HepG2 (cell line): Measurements from ENCODE around the gene TDP2.

ENCODE experiments used
- ARID2 ChIP-seq: sonication (generic); formaldehyde crosslinking; IDR thresholded peaks from 2 replicates; pipeline ENCODE4 v1.8.1; 2022; ENCODE audit warnings: mild to moderate bottlenecking, missing genetic modification reagents, borderline replicate concordance
- BRCA1 ChIP-seq: sonication (generic); formaldehyde crosslinking; IDR thresholded peaks from 2 replicates; pipeline ENCODE4 v1.4.0; 2020; ENCODE audit warnings: missing genetic modification reagents
- EZH2 ChIP-seq: conservative IDR thresholded peaks from 2 replicates; pipeline ENCODE4 v1.6.1; 2012; ENCODE audit warnings: mild to moderate bottlenecking, low read depth, low read length, moderate library complexity
- HDAC2 ChIP-seq: sonication (generic); formaldehyde crosslinking; IDR thresholded peaks from 2 replicates; pipeline ENCODE4 v1.4.0; 2020; ENCODE audit warnings: missing genetic modification reagents
- POLR2AphosphoS2 ChIP-seq: IDR thresholded peaks from 2 replicates; pipeline ENCODE4 v1.6.1; 2011; ENCODE audit warnings: low read depth, low read length, improper control_type of control experiment
- XRCC5 ChIP-seq: fragments of 200-400 bp; formaldehyde crosslinking; optimal IDR thresholded peaks from 2 replicates; pipeline ENCODE3; 2017; ENCODE audit warnings: mild to moderate bottlenecking, low read length
- ZNF124 ChIP-seq: sonication (generic); formaldehyde crosslinking; IDR thresholded peaks from 2 replicates; pipeline ENCODE4 v1.4.0; 2020; ENCODE audit warnings: missing genetic modification reagents
- ZNF24 ChIP-seq: fragments of 450-650 bp; IDR thresholded peaks from 2 replicates; pipeline ENCODE4 v1.6.1; 2017; ENCODE audit warnings: antibody characterized with exemption, mild to moderate bottlenecking
- ZNF713 ChIP-seq: sonication (generic); formaldehyde crosslinking; IDR thresholded peaks from 2 replicates; pipeline ENCODE4 v1.4.0; 2020; ENCODE audit warnings: mild to moderate bottlenecking, missing genetic modification reagents
- TF ChIP-seq, protein P1 (sequence below): sonication (generic); formaldehyde crosslinking; IDR thresholded peaks from 2 replicates; pipeline ENCODE4 v1.8.0; 2022; ENCODE audit warnings: missing genetic modification reagents, mild to moderate bottlenecking, moderate library complexity, borderline replicate concordance
- TF ChIP-seq, protein P2 (sequence below): sonication (generic); formaldehyde crosslinking; IDR thresholded peaks from 2 replicates; pipeline ENCODE4 v1.5.0; 2020; ENCODE audit warnings: mild to moderate bottlenecking, missing genetic modification reagents, moderate library complexity

DNA sequence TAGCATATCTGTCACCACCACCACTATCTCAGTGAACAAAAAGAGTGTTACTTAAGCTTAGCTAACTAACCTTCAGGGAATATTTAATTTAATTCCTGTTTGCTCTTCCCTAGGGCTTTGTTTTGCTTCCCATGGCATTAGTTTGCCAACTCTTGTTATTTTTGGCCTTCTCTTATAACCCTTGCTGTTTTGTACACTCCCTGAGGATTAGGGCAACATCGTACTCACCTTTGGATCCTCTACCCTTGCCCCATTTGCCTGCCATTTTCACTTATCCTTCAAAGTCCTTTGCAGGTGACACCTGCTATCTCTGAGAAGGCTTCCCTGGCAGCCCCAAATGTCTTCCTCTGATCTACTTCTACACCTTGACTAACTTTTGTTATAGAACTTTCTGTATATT lies 23.9 kb upstream of the TDP2 start:
- TF ChIP-seq ZNF24 (no peak), HDAC2 (CRISPR knock-in tag) (no peak), ZNF124 (CRISPR knock-in tag) (no peak), ZNF713 (no peak), BRCA1 (CRISPR knock-in tag) (no peak), XRCC5 (no peak), ARID2 (CRISPR knock-in tag) (no peak), EZH2 (no peak), POLR2AphosphoS2 (no peak)
- TF ChIP-seq, protein P1, sequence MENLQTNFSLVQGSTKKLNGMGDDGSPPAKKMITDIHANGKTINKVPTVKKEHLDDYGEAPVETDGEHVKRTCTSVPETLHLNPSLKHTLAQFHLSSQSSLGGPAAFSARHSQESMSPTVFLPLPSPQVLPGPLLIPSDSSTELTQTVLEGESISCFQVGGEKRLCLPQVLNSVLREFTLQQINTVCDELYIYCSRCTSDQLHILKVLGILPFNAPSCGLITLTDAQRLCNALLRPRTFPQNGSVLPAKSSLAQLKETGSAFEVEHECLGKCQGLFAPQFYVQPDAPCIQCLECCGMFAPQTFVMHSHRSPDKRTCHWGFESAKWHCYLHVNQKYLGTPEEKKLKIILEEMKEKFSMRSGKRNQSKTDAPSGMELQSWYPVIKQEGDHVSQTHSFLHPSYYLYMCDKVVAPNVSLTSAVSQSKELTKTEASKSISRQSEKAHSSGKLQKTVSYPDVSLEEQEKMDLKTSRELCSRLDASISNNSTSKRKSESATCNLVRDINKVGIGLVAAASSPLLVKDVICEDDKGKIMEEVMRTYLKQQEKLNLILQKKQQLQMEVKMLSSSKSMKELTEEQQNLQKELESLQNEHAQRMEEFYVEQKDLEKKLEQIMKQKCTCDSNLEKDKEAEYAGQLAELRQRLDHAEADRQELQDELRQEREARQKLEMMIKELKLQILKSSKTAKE (CRISPR knock-in tag), result no peak
- TF ChIP-seq, protein P2, sequence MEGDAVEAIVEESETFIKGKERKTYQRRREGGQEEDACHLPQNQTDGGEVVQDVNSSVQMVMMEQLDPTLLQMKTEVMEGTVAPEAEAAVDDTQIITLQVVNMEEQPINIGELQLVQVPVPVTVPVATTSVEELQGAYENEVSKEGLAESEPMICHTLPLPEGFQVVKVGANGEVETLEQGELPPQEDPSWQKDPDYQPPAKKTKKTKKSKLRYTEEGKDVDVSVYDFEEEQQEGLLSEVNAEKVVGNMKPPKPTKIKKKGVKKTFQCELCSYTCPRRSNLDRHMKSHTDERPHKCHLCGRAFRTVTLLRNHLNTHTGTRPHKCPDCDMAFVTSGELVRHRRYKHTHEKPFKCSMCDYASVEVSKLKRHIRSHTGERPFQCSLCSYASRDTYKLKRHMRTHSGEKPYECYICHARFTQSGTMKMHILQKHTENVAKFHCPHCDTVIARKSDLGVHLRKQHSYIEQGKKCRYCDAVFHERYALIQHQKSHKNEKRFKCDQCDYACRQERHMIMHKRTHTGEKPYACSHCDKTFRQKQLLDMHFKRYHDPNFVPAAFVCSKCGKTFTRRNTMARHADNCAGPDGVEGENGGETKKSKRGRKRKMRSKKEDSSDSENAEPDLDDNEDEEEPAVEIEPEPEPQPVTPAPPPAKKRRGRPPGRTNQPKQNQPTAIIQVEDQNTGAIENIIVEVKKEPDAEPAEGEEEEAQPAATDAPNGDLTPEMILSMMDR (CRISPR knock-in tag), result no peak
